ENCODE data around the gene FAT1.

DNA sequence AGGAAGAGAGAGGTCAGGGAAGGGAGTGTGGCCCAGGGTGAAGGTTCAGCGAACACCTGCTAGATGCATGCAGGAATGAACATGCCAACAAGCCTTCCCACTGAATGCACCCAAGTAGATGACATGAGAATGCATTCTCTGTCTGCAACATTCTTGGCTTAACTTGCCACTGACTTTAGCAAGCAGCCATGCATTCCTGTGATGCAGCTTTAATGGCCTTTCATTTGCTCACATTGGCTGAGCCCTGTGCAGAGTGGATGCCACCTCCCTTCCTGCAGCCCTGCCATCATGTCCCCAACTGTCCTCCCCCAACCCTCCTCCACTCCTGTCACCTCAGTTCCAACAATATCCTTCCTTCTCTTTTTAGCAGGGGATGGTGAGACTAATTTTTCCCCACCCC is 143.0 kb downstream of the FAT1 start:
- TF ChIP-seq CTBP1 (IDR thresholded peaks at IDR 0.05; ENCODE audit: borderline replicate concordance): no peak
- TF ChIP-seq SP1 (IDR thresholded peaks at IDR 0.05): no peak
- TF ChIP-seq FOXM1 (IDR thresholded peaks at IDR 0.05; ENCODE audit: borderline replicate concordance): no peak
- no peak for TF ChIP-seq L3MBTL2 (conservative IDR thresholded peaks at IDR 0.05)
- no peak for TF ChIP-seq ARNT (IDR thresholded peaks at IDR 0.05)
- no peak for TF ChIP-seq FOXK2 (IDR thresholded peaks at IDR 0.05)
- TF ChIP-seq SUZ12 (IDR thresholded peaks at IDR 0.05): no peak
- no peak for TF ChIP-seq HDGF (IDR thresholded peaks at IDR 0.05; ENCODE audit: borderline replicate concordance)
- no peak for TF ChIP-seq ZNF384 (IDR thresholded peaks at IDR 0.05)
